Measurements from ENCODE around the gene TSPAN32. TPM values are rescaled to one million over a fixed set of nuclear protein-coding genes. Genes with fewer than 3 reads are reported as not detected.

Gene TSPAN32
- total and polyA plus RNA-seq, 10 of the 15 experiments (the other 5 are each of a cell fraction or from before 2014, with no cell fraction given) = 0.08 TPM; not detected in 9

DNA sequence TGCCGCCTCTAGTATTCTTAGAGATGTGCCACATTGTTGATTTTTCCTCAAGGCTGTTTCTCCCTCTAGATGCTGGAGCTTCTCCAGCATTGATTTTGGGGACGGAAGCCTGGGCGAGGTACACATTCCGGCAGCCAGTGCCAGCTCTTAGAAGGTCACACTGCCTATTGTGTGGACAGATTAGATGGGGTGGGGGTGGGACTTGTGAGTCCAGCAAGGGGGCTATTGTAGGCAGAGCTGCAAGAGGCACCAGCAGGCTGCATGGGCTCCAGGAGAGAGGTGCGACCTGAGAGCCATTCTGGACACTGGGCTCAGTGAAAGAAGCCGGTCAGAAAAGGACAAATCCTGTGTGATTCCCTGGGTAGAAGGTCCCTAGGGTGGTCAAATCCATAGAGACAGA lies 12.5 kb upstream of the TSPAN32 start:
- H3K4me1 ChIP-seq (ENCODE audit: control insufficient read depth, insufficient read depth, low read length) = no peaks in the 10 kb centered on the region
- DNase-seq (ENCODE audit: low read depth, low spot score) = no peak
- no peaks in the 10 kb centered on the region for H3K36me3 ChIP-seq (ENCODE audit: control insufficient read depth in 2 of 2, insufficient read depth in 2 of 2, low read length in 1 of 2)
- no peaks in the 10 kb centered on the region for H3K9me3 ChIP-seq (replicated peaks; ENCODE audit: control insufficient read depth, insufficient read depth, low read length)
- ChIA-PET SMC1A (ENCODE audit: uncharacterized antibody, unreplicated experiment) (no interaction called here), RAD21 (ENCODE audit: unreplicated experiment) (no interaction called here), POLR2A (no interaction called here), CTCF (interaction anchor here (1.2 kb wide), 1 partner anchor 111 kb away, joined by 3 read pairs; the partner anchor contains the start of gene TSSC4)
- WGBS (ENCODE audit: insufficient coverage, insufficient replicate concordance, low lambda C conversion rate, missing lambda C conversion rate) = 64% methylated on average over 6 of the region's 6 CpGs
- intact Hi-C loops (cut with micrococcal nuclease; ENCODE audit: unreplicated experiment) (no loop called here), in situ Hi-C loops (cut with MboI) (no loop called here)
- no peaks in the 10 kb centered on the region for H3K79me2 ChIP-seq (ENCODE audit: control insufficient read depth, insufficient read depth, low read length)
- H3K27me3 ChIP-seq (replicated peaks in 1 of 2; ENCODE audit: control insufficient read depth in 2 of 2, insufficient read depth in 2 of 2, low read length in 1 of 2) = no peaks in the 10 kb centered on the region; a peak in 1 of 4 replicates
- BruUV-seq (replicated peaks) = no TSS peak
- no peak for ATAC-seq
- no peak overlapping the region for H3K4me2 ChIP-seq (ENCODE audit: control insufficient read depth, insufficient read depth)
- no peak for FAIRE-seq
- no peak overlapping the region for H3K4me3 ChIP-seq
- no peak overlapping the region for H2AFZ ChIP-seq (ENCODE audit: control insufficient read depth, low read depth, low read length)
- H3K27ac ChIP-seq (ENCODE audit: control insufficient read depth, insufficient read depth) = no peak overlapping the region
- no peaks in the 10 kb centered on the region for H4K20me1 ChIP-seq (ENCODE audit: control insufficient read depth, insufficient read depth)
- TF ChIP-seq RB1 (IDR thresholded peaks at IDR 0.05; ENCODE audit: borderline replicate concordance) (no peak), PML (IDR thresholded peaks at IDR 0.05; ENCODE audit: low read length) (no peak), POLR2AphosphoS5 (IDR thresholded peaks at IDR 0.05; ENCODE audit: low read length) (no peak), SMAD5 (IDR thresholded peaks at IDR 0.05; ENCODE audit: low read depth) (no peak), BCL11A (IDR thresholded peaks at IDR 0.05; ENCODE audit: low read depth, low read length) (no peak), LARP7 (IDR thresholded peaks at IDR 0.05) (no peak)
- TF ChIP-seq, protein P1, sequence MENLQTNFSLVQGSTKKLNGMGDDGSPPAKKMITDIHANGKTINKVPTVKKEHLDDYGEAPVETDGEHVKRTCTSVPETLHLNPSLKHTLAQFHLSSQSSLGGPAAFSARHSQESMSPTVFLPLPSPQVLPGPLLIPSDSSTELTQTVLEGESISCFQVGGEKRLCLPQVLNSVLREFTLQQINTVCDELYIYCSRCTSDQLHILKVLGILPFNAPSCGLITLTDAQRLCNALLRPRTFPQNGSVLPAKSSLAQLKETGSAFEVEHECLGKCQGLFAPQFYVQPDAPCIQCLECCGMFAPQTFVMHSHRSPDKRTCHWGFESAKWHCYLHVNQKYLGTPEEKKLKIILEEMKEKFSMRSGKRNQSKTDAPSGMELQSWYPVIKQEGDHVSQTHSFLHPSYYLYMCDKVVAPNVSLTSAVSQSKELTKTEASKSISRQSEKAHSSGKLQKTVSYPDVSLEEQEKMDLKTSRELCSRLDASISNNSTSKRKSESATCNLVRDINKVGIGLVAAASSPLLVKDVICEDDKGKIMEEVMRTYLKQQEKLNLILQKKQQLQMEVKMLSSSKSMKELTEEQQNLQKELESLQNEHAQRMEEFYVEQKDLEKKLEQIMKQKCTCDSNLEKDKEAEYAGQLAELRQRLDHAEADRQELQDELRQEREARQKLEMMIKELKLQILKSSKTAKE (IDR thresholded peaks at IDR 0.05; ENCODE audit: low read depth, poor library complexity, severe bottlenecking) = no peak
- no peak overlapping the region for H3K9ac ChIP-seq (ENCODE audit: control insufficient read depth, insufficient read depth, low read length)

- no peaks in the 10 kb centered on the region; a peak in 2 of 4 replicates for H3K27me3 ChIP-seq (replicated peaks in 1 of 2; ENCODE audit: control insufficient read depth in 2 of 2, insufficient read depth in 2 of 2, low read length in 1 of 2)
- no peaks in the 10 kb centered on the region for H3K79me2 ChIP-seq (ENCODE audit: control insufficient read depth, insufficient read depth, low read length)
- intact Hi-C loops (cut with micrococcal nuclease; ENCODE audit: unreplicated experiment) (no loop called here), in situ Hi-C loops (cut with MboI) (no loop called here)
- no peak overlapping the region for H3K4me2 ChIP-seq (ENCODE audit: control insufficient read depth, insufficient read depth)
- no peaks in the 10 kb centered on the region for H3K4me1 ChIP-seq (ENCODE audit: control insufficient read depth, insufficient read depth, low read length)
- ATAC-seq (no peak), FAIRE-seq (no peak), DNase-seq (ENCODE audit: low read depth, low spot score) (no peak)
- no peak overlapping the region for H3K27ac ChIP-seq (ENCODE audit: control insufficient read depth, insufficient read depth)
- ChIA-PET SMC1A (ENCODE audit: uncharacterized antibody, unreplicated experiment) (no interaction called here), POLR2A (no interaction called here), CTCF (interaction anchor here (1.2 kb wide), 1 partner anchor 111 kb away, joined by 3 read pairs; the partner anchor contains the start of gene TSSC4), RAD21 (ENCODE audit: unreplicated experiment) (no interaction called here)
- no peak overlapping the region for H2AFZ ChIP-seq (ENCODE audit: control insufficient read depth, low read depth, low read length)
- H3K36me3 ChIP-seq (ENCODE audit: control insufficient read depth in 2 of 2, insufficient read depth in 2 of 2, low read length in 1 of 2) = no peaks in the 10 kb centered on the region
- 18% methylated on average over 9 of the region's 10 CpGs for WGBS (ENCODE audit: insufficient coverage, insufficient replicate concordance, low lambda C conversion rate, missing lambda C conversion rate)
- no peak overlapping the region for H3K4me3 ChIP-seq
- H4K20me1 ChIP-seq (ENCODE audit: control insufficient read depth, insufficient read depth) = no peaks in the 10 kb centered on the region
- no peak overlapping the region for H3K9ac ChIP-seq (ENCODE audit: control insufficient read depth, insufficient read depth, low read length)
- no peaks in the 10 kb centered on the region for H3K9me3 ChIP-seq (replicated peaks; ENCODE audit: control insufficient read depth, insufficient read depth, low read length)
- BruUV-seq (replicated peaks) = no TSS peak
- TF ChIP-seq SREBF1 (IDR thresholded peaks at IDR 0.05; ENCODE audit: low read length) (no peak), ZSCAN29 (IDR thresholded peaks at IDR 0.05) (no peak), NFXL1 (IDR thresholded peaks at IDR 0.05; ENCODE audit: borderline replicate concordance) (no peak), HDGF (IDR thresholded peaks at IDR 0.05) (no peak), CHD2 (IDR thresholded peaks at IDR 0.05; ENCODE audit: borderline replicate concordance, low read depth, low read length) (no peak), SPI1 (IDR thresholded peaks at IDR 0.05; ENCODE audit: borderline replicate concordance, insufficient read depth, low read depth, low read length) (no peak)
- TF ChIP-seq, protein P2, sequence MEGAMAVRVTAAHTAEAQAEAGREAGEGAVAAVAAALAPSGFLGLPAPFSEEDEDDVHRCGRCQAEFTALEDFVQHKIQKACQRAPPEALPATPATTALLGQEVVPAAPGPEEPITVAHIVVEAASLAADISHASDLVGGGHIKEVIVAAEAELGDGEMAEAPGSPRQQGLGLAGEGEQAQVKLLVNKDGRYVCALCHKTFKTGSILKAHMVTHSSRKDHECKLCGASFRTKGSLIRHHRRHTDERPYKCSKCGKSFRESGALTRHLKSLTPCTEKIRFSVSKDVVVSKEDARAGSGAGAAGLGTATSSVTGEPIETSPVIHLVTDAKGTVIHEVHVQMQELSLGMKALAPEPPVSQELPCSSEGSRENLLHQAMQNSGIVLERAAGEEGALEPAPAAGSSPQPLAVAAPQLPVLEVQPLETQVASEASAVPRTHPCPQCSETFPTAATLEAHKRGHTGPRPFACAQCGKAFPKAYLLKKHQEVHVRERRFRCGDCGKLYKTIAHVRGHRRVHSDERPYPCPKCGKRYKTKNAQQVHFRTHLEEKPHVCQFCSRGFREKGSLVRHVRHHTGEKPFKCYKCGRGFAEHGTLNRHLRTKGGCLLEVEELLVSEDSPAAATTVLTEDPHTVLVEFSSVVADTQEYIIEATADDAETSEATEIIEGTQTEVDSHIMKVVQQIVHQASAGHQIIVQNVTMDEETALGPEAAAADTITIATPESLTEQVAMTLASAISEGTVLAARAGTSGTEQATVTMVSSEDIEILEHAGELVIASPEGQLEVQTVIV (IDR thresholded peaks at IDR 0.05; ENCODE audit: borderline replicate concordance, partially characterized antibody) = no peak
- TF ChIP-seq, protein P3, sequence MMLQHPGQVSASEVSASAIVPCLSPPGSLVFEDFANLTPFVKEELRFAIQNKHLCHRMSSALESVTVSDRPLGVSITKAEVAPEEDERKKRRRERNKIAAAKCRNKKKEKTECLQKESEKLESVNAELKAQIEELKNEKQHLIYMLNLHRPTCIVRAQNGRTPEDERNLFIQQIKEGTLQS (IDR thresholded peaks at IDR 0.05; ENCODE audit: borderline replicate concordance, extremely low read depth, low read depth, low read length) = no peak
These were observed 12.0 kb upstream of the TSPAN32 start for GRCh38 chr11:2289859-2290258.

All from GM12878 (cell line).